ENCODE measurements around the gene DGCR6L. TPM values are rescaled to one million over a fixed set of nuclear protein-coding genes. Genes with fewer than 3 reads are reported as not detected.
"Not testable (repeated sequence)": the region's sequence is repeated elsewhere in the genome, so short reads cannot be mapped to it uniquely, and the experiment has no call there.

Gene DGCR6L
- total RNA-seq, 4 donors from 2014 or later, result 17.2 to 101 (median 34.9) TPM

- intact Hi-C loops (cut with DNase I; ENCODE audit: low total_unique reads), result no loop called here
- Histone ChIP-seq H3K27me3 (no peaks in the 10 kb centered on the region), H3K9me3 (no peaks in the 10 kb centered on the region), H3K27ac (no peak overlapping the region), H3K4me3 (no peak overlapping the region), H3K4me1 (no peaks in the 10 kb centered on the region), H3K36me3 (no peaks in the 10 kb centered on the region)
- DNase-seq, result no peak
- no peak for TF ChIP-seq CTCF (IDR thresholded peaks at IDR 0.05)
- TF ChIP-seq POLR2A (IDR thresholded peaks at IDR 0.05), result no peak
Measured at GRCh38 chr22:20312396-20313191, 7.3 kb downstream of the DGCR6L start.

GRCh38 chr22:20311249-20312062, 8.4 kb downstream of the DGCR6L start:
- DNase-seq; H3K4me1 ChIP-seq; H3K27me3 ChIP-seq; H3K4me3 ChIP-seq; H3K9me3 ChIP-seq; intact Hi-C loops (cut with DNase I; ENCODE audit: low total_unique reads); H3K36me3 ChIP-seq; H3K27ac ChIP-seq: not testable (repeated sequence)

- intact Hi-C loops (cut with DNase I; ENCODE audit: low total_unique reads), result not testable (repeated sequence)
Measured at GRCh38 chr22:20310773-20311172, 9.1 kb downstream of the DGCR6L start.

GRCh38 chr22:20310180-20310579, 9.7 kb downstream of the DGCR6L start:
- not testable (repeated sequence) for DNase-seq, H3K27ac ChIP-seq

More at GRCh38 chr22:20310773-20311172, 9.1 kb downstream of the DGCR6L start:
- DNase-seq, result peak in 1 of 2 donors; percentile 6
- H3K27me3 ChIP-seq, H3K4me1 ChIP-seq, H3K4me3 ChIP-seq, H3K9me3 ChIP-seq, H3K36me3 ChIP-seq, H3K27ac ChIP-seq: not testable (repeated sequence)

GRCh38 chr22:20308806-20309650, 10.8 kb downstream of the DGCR6L start:
- H3K4me3 ChIP-seq; H3K27me3 ChIP-seq; intact Hi-C loops (cut with DNase I; ENCODE audit: low total_unique reads); H3K36me3 ChIP-seq; H3K27ac ChIP-seq; H3K4me1 ChIP-seq; H3K9me3 ChIP-seq: not testable (repeated sequence)
- peak in 1 of 2 donors; percentile 7 for DNase-seq

More at GRCh38 chr22:20310180-20310579, 9.7 kb downstream of the DGCR6L start:
- H3K4me3 ChIP-seq; H3K27me3 ChIP-seq; H3K36me3 ChIP-seq; H3K9me3 ChIP-seq; intact Hi-C loops (cut with DNase I; ENCODE audit: low total_unique reads); H3K4me1 ChIP-seq: not testable (repeated sequence)

- DNase-seq; H3K36me3 ChIP-seq; intact Hi-C loops (cut with DNase I; ENCODE audit: low total_unique reads); H3K4me3 ChIP-seq; H3K27ac ChIP-seq; H3K9me3 ChIP-seq; H3K4me1 ChIP-seq; H3K27me3 ChIP-seq: not testable (repeated sequence)
Measured at GRCh38 chr22:20307448-20308447, 12.1 kb downstream of the DGCR6L start.

- H3K36me3 ChIP-seq; H3K9me3 ChIP-seq; H3K27me3 ChIP-seq; DNase-seq; intact Hi-C loops (cut with DNase I; ENCODE audit: low total_unique reads); H3K4me1 ChIP-seq; H3K27ac ChIP-seq; H3K4me3 ChIP-seq: not testable (repeated sequence)
Measured at GRCh38 chr22:20306646-20307447, 13.0 kb downstream of the DGCR6L start.

Measured in uterus (tissue), 4 donors.